ENCODE data around the gene SEC14L2.

DNA sequence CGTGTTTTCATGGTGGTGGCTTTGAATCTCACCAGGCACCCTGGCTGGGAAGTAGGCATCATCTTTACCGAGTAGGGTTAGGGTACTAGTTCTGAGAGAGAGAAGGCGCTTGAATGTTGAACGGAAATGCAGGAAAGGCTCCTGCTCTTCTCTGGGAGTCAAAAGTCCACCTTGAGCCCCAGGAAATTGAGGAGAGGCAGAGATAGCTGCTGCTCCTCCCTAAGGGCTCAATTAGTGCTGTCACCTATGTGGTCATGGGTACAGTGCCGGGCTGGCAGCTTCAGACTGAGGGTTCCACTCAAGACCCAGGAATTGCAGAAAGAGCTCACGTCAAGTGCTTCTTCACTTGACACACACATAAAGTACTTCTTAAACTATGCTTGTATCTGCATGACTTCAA, 38.3 kb upstream of the SEC14L2 start:
- TF ChIP-seq CTCF (IDR thresholded peaks at IDR 0.05) (no peak), POLR2A (IDR thresholded peaks at IDR 0.05) (no peak), POLR2AphosphoS5 (IDR thresholded peaks at IDR 0.05; ENCODE audit: insufficient read depth in 1 of 2, low read depth in 1 of 2) (no peak)
